HepG2 (cell line): Measurements from ENCODE around the gene CPLX1. TPM values are rescaled to one million over a fixed set of nuclear protein-coding genes. Genes with fewer than 3 reads are reported as not detected.

Experiments
- AGO2 ChIP-seq: fragments of 200-400 bp; formaldehyde crosslinking; optimal IDR thresholded peaks from 2 replicates; pipeline ENCODE3; 2017; ENCODE audit warnings: mild to moderate bottlenecking, low read depth, low read length, moderate library complexity
- HMGXB4 ChIP-seq, 2 experiments: sonication (generic) in 1 of 2; formaldehyde crosslinking in 1 of 2; IDR thresholded peaks; 2 replicates each; pipeline versions ENCODE4 v1.4.0 to v1.6.1; 2018 to 2020; ENCODE audit warnings: missing genetic modification reagents in 2 of 2, borderline replicate concordance in 1 of 2, low read depth in 1 of 2, mild to moderate bottlenecking in 1 of 2, missing biosample characterization in 1 of 2
- HNF4A ChIP-seq: sonication (generic); formaldehyde crosslinking; IDR thresholded peaks from 2 replicates; pipeline ENCODE4 v1.4.0; 2020; ENCODE audit warnings: missing genetic modification reagents
- IRF2 ChIP-seq: IDR thresholded peaks from 2 replicates; pipeline ENCODE4 v1.6.1; 2018; ENCODE audit warnings: missing genetic modification reagents, missing compliant biosample characterization
- KDM2A ChIP-seq: sonication (generic); formaldehyde crosslinking; IDR thresholded peaks from 2 replicates; pipeline ENCODE4 v1.4.0; 2020; ENCODE audit warnings: low read depth, missing genetic modification reagents, borderline replicate concordance
- KIAA2018 ChIP-seq: sonication (generic); formaldehyde crosslinking; IDR thresholded peaks from 2 replicates; pipeline ENCODE4 v1.5.0; 2020; ENCODE audit warnings: mild to moderate bottlenecking, missing genetic modification reagents, borderline replicate concordance
- RAD21 ChIP-seq: fragments of 450-650 bp; formaldehyde crosslinking; IDR thresholded peaks from 2 replicates; pipeline ENCODE4 v1.5.0; 2020; ENCODE audit warnings: mild to moderate bottlenecking
- REPIN1 ChIP-seq: sonication (generic); formaldehyde crosslinking; IDR thresholded peaks from 2 replicates; pipeline ENCODE4 v1.8.0; 2022; ENCODE audit warnings: missing genetic modification reagents, low read depth, mild to moderate bottlenecking, borderline replicate concordance
- TEAD3 ChIP-seq: optimal IDR thresholded peaks from 2 replicates; pipeline ENCODE3; 2016; ENCODE audit warnings: borderline replicate concordance
- THRA ChIP-seq: sonication (generic); formaldehyde crosslinking; IDR thresholded peaks from 2 replicates; pipeline ENCODE4 v1.4.0; 2020; ENCODE audit warnings: missing genetic modification reagents, borderline replicate concordance
- XRCC5 ChIP-seq: fragments of 200-400 bp; formaldehyde crosslinking; optimal IDR thresholded peaks from 2 replicates; pipeline ENCODE3; 2017; ENCODE audit warnings: mild to moderate bottlenecking, low read length
- ZBTB33 ChIP-seq: sonication (generic); formaldehyde crosslinking; IDR thresholded peaks from 2 replicates; pipeline ENCODE4 v1.4.0; 2020; ENCODE audit warnings: missing genetic modification reagents
- ZNF232 ChIP-seq: sonication (generic); formaldehyde crosslinking; IDR thresholded peaks from 2 replicates; pipeline ENCODE4 v1.4.0; 2020; ENCODE audit warnings: missing genetic modification reagents, borderline replicate concordance
- ZNF768 ChIP-seq: sonication (generic); formaldehyde crosslinking; IDR thresholded peaks from 2 replicates; pipeline ENCODE4 v1.4.0; 2020; ENCODE audit warnings: missing genetic modification reagents
- ZSCAN25 ChIP-seq: sonication (generic); formaldehyde crosslinking; IDR thresholded peaks from 2 replicates; pipeline ENCODE4 v1.8.0; 2022; ENCODE audit warnings: mild to moderate bottlenecking, missing genetic modification reagents
- polyA plus RNA-seq, 8 experiments: library from polyadenylated mRNA; depleted of rRNA in 3 of 8; stranded (reverse) in 7 of 8; unstranded in 1 of 8; fragments of >200 nt; fragmentation: Illumina TruSeq in 4 of 8; extraction: Trizol in 4 of 8; gene quantifications; 2 replicates each; pipeline versions ENCODE4 v1.2.1 to v1.2.3, GENCODE V29; 2011 to 2016; ENCODE audit warnings: low read depth in 4 of 8, missing spikeins in 1 of 8, mixed read lengths in 1 of 8; ENCODE audit not compliant: insufficient read depth in 1 of 8
- total RNA-seq, 5 experiments: library from RNA; depleted of rRNA; stranded (reverse); fragments of >200 nt; fragmentation: Illumina TruSeq; extraction: Trizol; gene quantifications; 2 replicates each; pipeline ENCODE4 v1.2.3, GENCODE V29; 2016; ENCODE audit warnings: low read depth in 1 of 5

CPLX1 gene
- total and polyA plus RNA-seq, 2 of the 13 experiments (the other 11 are each of a cell fraction or from before 2014, with no cell fraction given) = 0.18 TPM

GRCh38 chr4:742742-743311 lies 83.1 kb downstream of the CPLX1 start (continued):
- TF ChIP-seq KDM2A (CRISPR knock-in tag) = peak; percentile 29; the same call in 1 of the 2 replicates
- 0 out of 2 replicates have a peak, but pooled peaks have one; percentile 23 for TF ChIP-seq IRF2
- TF ChIP-seq RAD21 (CRISPR knock-in tag) = peak; percentile 92
- peak; percentile 78 for TF ChIP-seq AGO2
- peak; percentile 9; the same call in 1 of the 2 replicates for TF ChIP-seq HNF4A (CRISPR knock-in tag)
- TF ChIP-seq TEAD3 = peak; percentile 88
- TF ChIP-seq XRCC5 = peak; percentile 78
- TF ChIP-seq HMGXB4 (CRISPR knock-in tag; IDR thresholded peaks at IDR 0.05; ENCODE audit: borderline replicate concordance in 1 of 2, low read depth in 1 of 2) = 0 out of 4 replicates have a peak, but pooled peaks of 1 of the 2 experiments have one; percentile 22
- no peak for TF ChIP-seq ZSCAN25 (CRISPR knock-in tag)
- no peak for TF ChIP-seq REPIN1 (CRISPR knock-in tag)
- TF ChIP-seq KIAA2018 (CRISPR knock-in tag) = no peak
- peak; percentile 84 for TF ChIP-seq ZBTB33 (CRISPR knock-in tag)
- TF ChIP-seq THRA (CRISPR knock-in tag) = 0 out of 2 replicates have a peak, but pooled peaks have one; percentile 29
- TF ChIP-seq ZNF768 (CRISPR knock-in tag) = peak; percentile 12; the same call in 1 of the 2 replicates
- TF ChIP-seq ZNF232 (CRISPR knock-in tag) = 0 out of 2 replicates have a peak, but pooled peaks have one; percentile 25
